Measurements from ENCODE around the gene MMS22L. TPM values are rescaled to one million over a fixed set of nuclear protein-coding genes. Genes with fewer than 3 reads are reported as not detected.

The MMS22L gene
- polyA plus RNA-seq, 1 donor (not counting 4 experiments of a cell fraction or from before 2014, with no cell fraction given): 14.3 TPM

GRCh38 chr6:97128507-97128906, 154.5 kb downstream of the MMS22L start:
- DNase-seq (ENCODE audit: low read depth, low spot score) (no peak), FAIRE-seq (no peak)
- H3K27ac ChIP-seq (ENCODE audit: control insufficient read depth, insufficient read depth, low read length): no peak overlapping the region
- H3K9ac ChIP-seq (ENCODE audit: control insufficient read depth, extremely low read depth, insufficient read depth, low read length): no peak overlapping the region
- H4K20me1 ChIP-seq (ENCODE audit: control insufficient read depth, extremely low read depth, insufficient read depth, low read length): no peaks in the 10 kb centered on the region
- H3K9me3 ChIP-seq (ENCODE audit: control insufficient read depth, low read depth, low read length): no peaks in the 10 kb centered on the region
- H3K79me2 ChIP-seq (ENCODE audit: control insufficient read depth, insufficient read depth, low read length): no peaks in the 10 kb centered on the region
- H3K36me3 ChIP-seq (ENCODE audit: control insufficient read depth in 2 of 2, extremely low read depth in 1 of 2, insufficient read depth in 2 of 2, low read length in 2 of 2): no peaks in the 10 kb centered on the region
- no peaks in the 10 kb centered on the region for H3K9me1 ChIP-seq (ENCODE audit: control insufficient read depth, extremely low read depth, insufficient read depth, low read length)
- dilution Hi-C loops (cut with MboI; ENCODE audit: extremely low pct_ligation_motif_present, low sequenced_read_pairs): no loop called here
- no peak overlapping the region for H2AFZ ChIP-seq (ENCODE audit: control insufficient read depth, low read length)
- TF ChIP-seq, protein P1, sequence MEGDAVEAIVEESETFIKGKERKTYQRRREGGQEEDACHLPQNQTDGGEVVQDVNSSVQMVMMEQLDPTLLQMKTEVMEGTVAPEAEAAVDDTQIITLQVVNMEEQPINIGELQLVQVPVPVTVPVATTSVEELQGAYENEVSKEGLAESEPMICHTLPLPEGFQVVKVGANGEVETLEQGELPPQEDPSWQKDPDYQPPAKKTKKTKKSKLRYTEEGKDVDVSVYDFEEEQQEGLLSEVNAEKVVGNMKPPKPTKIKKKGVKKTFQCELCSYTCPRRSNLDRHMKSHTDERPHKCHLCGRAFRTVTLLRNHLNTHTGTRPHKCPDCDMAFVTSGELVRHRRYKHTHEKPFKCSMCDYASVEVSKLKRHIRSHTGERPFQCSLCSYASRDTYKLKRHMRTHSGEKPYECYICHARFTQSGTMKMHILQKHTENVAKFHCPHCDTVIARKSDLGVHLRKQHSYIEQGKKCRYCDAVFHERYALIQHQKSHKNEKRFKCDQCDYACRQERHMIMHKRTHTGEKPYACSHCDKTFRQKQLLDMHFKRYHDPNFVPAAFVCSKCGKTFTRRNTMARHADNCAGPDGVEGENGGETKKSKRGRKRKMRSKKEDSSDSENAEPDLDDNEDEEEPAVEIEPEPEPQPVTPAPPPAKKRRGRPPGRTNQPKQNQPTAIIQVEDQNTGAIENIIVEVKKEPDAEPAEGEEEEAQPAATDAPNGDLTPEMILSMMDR (optimal IDR thresholded peaks at IDR 0.05 in 1 of 3, IDR thresholded peaks at IDR 0.05 in 1 of 3, conservative IDR thresholded peaks at IDR 0.05 in 1 of 3; ENCODE audit: extremely low read depth in 1 of 3, insufficient read depth in 2 of 3, low read length in 3 of 3): no peak
- TF ChIP-seq EZH2 (IDR thresholded peaks at IDR 0.05; ENCODE audit: low read length): no peak
- H3K4me3 ChIP-seq (ENCODE audit: control insufficient read depth in 2 of 3, extremely low read depth in 1 of 3, insufficient read depth in 2 of 3, low read depth in 1 of 3, low read length in 3 of 3): no peak overlapping the region
- no peaks in the 10 kb centered on the region for H3K4me1 ChIP-seq (ENCODE audit: control insufficient read depth, extremely low read depth, insufficient read depth, low read length)
- no peaks in the 10 kb centered on the region for H3K27me3 ChIP-seq (ENCODE audit: control insufficient read depth, extremely low read depth, insufficient read depth, low read length)
- H3K4me2 ChIP-seq (ENCODE audit: control insufficient read depth, extremely low read depth, insufficient read depth, low read depth, low read length): no peak overlapping the region

- FAIRE-seq (no peak), DNase-seq (ENCODE audit: low read depth, low spot score) (no peak)
- no peak overlapping the region for H3K4me3 ChIP-seq (ENCODE audit: control insufficient read depth in 2 of 3, extremely low read depth in 1 of 3, insufficient read depth in 2 of 3, low read depth in 1 of 3, low read length in 3 of 3)
- no peak for TF ChIP-seq EZH2 (IDR thresholded peaks at IDR 0.05; ENCODE audit: low read length)
- TF ChIP-seq, protein P1 (optimal IDR thresholded peaks at IDR 0.05 in 1 of 3, IDR thresholded peaks at IDR 0.05 in 1 of 3, conservative IDR thresholded peaks at IDR 0.05 in 1 of 3; ENCODE audit: extremely low read depth in 1 of 3, insufficient read depth in 2 of 3, low read length in 3 of 3): no peak
- dilution Hi-C loops (cut with MboI; ENCODE audit: extremely low pct_ligation_motif_present, low sequenced_read_pairs): no loop called here
- H4K20me1 ChIP-seq (ENCODE audit: control insufficient read depth, extremely low read depth, insufficient read depth, low read length): no peaks in the 10 kb centered on the region
- no peaks in the 10 kb centered on the region for H3K4me1 ChIP-seq (ENCODE audit: control insufficient read depth, extremely low read depth, insufficient read depth, low read length)
- no peak overlapping the region for H3K4me2 ChIP-seq (ENCODE audit: control insufficient read depth, extremely low read depth, insufficient read depth, low read depth, low read length)
- H3K27me3 ChIP-seq (ENCODE audit: control insufficient read depth, extremely low read depth, insufficient read depth, low read length): no peaks in the 10 kb centered on the region
- H3K9ac ChIP-seq (ENCODE audit: control insufficient read depth, extremely low read depth, insufficient read depth, low read length): no peak overlapping the region
- H2AFZ ChIP-seq (ENCODE audit: control insufficient read depth, low read length): no peak overlapping the region
- H3K79me2 ChIP-seq (ENCODE audit: control insufficient read depth, insufficient read depth, low read length): no peaks in the 10 kb centered on the region
- no peaks in the 10 kb centered on the region for H3K9me1 ChIP-seq (ENCODE audit: control insufficient read depth, extremely low read depth, insufficient read depth, low read length)
- H3K27ac ChIP-seq (ENCODE audit: control insufficient read depth, insufficient read depth, low read length): no peak overlapping the region
- H3K36me3 ChIP-seq (ENCODE audit: control insufficient read depth in 2 of 2, extremely low read depth in 1 of 2, insufficient read depth in 2 of 2, low read length in 2 of 2): no peaks in the 10 kb centered on the region
- H3K9me3 ChIP-seq (ENCODE audit: control insufficient read depth, low read depth, low read length): no peaks in the 10 kb centered on the region
These were observed 159.4 kb downstream of the MMS22L start for GRCh38 chr6:97123652-97124051.
